PC-3 (cell line): ENCODE measurements around the gene TGFBI.

ENCODE experiments used
- CTCF ChIP-seq: fragments of 300-600 bp; sonication (generic); conservative IDR thresholded peaks from 2 replicates; pipeline ENCODE4 v1.5.1; 2017; ENCODE audit warnings: antibody characterized with exemption, low read depth, mild to moderate bottlenecking, low read length
- EZH2 ChIP-seq: fragments of 300-600 bp; sonication (generic); IDR thresholded peaks from one replicate; pipeline ENCODE4 v1.6.1; 2017; ENCODE audit warnings: antibody characterized with exemption, mild to moderate bottlenecking, low read length; ENCODE audit not compliant: unreplicated experiment
- EZH2phosphoT487 ChIP-seq: fragments of 300-600 bp; sonication (generic); IDR thresholded peaks from 2 replicates; pipeline ENCODE4 v1.6.1; 2018; ENCODE audit warnings: mild to moderate bottlenecking, antibody characterized with exemption, low read length, borderline replicate concordance

GRCh38 chr5:136030252-136030651, 1.5 kb downstream of the TGFBI start:
- no peak for TF ChIP-seq CTCF
- TF ChIP-seq EZH2, result no peak
- TF ChIP-seq EZH2phosphoT487, result no peak
